Panc1 (cell line): ENCODE measurements around the gene PFN2.

Experiments
- CTCF ChIP-seq: fragments of 450-650 bp; IDR thresholded peaks from 2 replicates; pipeline ENCODE4 v1.5.1; 2017; ENCODE audit warnings: mild to moderate bottlenecking
- POLR2AphosphoS5 ChIP-seq: IDR thresholded peaks from 2 replicates; pipeline ENCODE4 v1.6.1; 2012; ENCODE audit warnings: mild to moderate bottlenecking, low read depth, low read length, moderate library complexity
- REST ChIP-seq, 2 experiments: IDR thresholded peaks; 2 replicates each; pipeline ENCODE4 v1.6.1; 2011 to 2012; ENCODE audit warnings: low read depth in 2 of 2, control low read depth in 1 of 2, low read length in 1 of 2, mild to moderate bottlenecking in 1 of 2, moderate library complexity in 1 of 2; ENCODE audit not compliant: insufficient read depth in 1 of 2
- TCF7L2 ChIP-seq: IDR thresholded peaks from 2 replicates; pipeline ENCODE4 v1.6.1; 2011; ENCODE audit warnings: mild to moderate bottlenecking, low read depth, low read length, inconsistent platforms

- TF ChIP-seq CTCF: no peak
- no peak for TF ChIP-seq REST (IDR thresholded peaks at IDR 0.05; ENCODE audit: insufficient read depth in 1 of 2, low read depth in 2 of 2, low read length in 1 of 2)
- no peak for TF ChIP-seq POLR2AphosphoS5
- no peak for TF ChIP-seq TCF7L2
Measured at GRCh38 chr3:149958171-149958796, 12.4 kb downstream of the PFN2 start.
